Ishikawa (cell line): Measurements from ENCODE around the gene CEP68.

ENCODE experiments used
- FOXM1 ChIP-seq: IDR thresholded peaks from 2 replicates; pipeline ENCODE4 v1.6.1; 2012; ENCODE audit warnings: low read depth, borderline replicate concordance
- RAD21 ChIP-seq: IDR thresholded peaks from 2 replicates; pipeline ENCODE4 v1.6.1; 2012; ENCODE audit warnings: low read depth
- TF ChIP-seq, protein P1 (sequence below): IDR thresholded peaks from 2 replicates; pipeline ENCODE4 v1.6.1; 2012; ENCODE audit warnings: low read depth, mild to moderate bottlenecking

DNA sequence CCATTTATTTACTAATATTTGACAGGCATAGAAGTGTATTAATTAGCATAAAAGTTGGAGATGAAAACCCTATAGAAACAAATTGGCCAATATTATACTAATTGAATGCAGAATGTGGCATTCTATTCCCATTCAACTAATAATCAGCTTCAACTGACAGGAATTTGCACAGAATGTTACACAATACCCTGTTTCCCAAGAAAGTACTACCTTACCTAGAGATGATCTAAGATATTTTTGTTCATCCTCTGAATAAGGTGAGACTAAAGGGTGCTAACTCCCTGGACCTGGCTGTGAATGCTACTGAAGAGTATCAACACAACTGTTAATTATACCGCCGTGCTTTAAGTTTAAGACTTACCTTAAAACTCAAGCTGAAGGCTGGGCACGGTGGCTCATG is 28.9 kb downstream of the CEP68 start:
- no peak for TF ChIP-seq RAD21
- TF ChIP-seq, protein P1, sequence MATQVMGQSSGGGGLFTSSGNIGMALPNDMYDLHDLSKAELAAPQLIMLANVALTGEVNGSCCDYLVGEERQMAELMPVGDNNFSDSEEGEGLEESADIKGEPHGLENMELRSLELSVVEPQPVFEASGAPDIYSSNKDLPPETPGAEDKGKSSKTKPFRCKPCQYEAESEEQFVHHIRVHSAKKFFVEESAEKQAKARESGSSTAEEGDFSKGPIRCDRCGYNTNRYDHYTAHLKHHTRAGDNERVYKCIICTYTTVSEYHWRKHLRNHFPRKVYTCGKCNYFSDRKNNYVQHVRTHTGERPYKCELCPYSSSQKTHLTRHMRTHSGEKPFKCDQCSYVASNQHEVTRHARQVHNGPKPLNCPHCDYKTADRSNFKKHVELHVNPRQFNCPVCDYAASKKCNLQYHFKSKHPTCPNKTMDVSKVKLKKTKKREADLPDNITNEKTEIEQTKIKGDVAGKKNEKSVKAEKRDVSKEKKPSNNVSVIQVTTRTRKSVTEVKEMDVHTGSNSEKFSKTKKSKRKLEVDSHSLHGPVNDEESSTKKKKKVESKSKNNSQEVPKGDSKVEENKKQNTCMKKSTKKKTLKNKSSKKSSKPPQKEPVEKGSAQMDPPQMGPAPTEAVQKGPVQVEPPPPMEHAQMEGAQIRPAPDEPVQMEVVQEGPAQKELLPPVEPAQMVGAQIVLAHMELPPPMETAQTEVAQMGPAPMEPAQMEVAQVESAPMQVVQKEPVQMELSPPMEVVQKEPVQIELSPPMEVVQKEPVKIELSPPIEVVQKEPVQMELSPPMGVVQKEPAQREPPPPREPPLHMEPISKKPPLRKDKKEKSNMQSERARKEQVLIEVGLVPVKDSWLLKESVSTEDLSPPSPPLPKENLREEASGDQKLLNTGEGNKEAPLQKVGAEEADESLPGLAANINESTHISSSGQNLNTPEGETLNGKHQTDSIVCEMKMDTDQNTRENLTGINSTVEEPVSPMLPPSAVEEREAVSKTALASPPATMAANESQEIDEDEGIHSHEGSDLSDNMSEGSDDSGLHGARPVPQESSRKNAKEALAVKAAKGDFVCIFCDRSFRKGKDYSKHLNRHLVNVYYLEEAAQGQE, result no peak
- no peak for TF ChIP-seq FOXM1
